Esophagus mucosa (tissue), 1 donor: ENCODE data around the gene HDAC9. TPM values are rescaled to one million over a fixed set of nuclear protein-coding genes. Genes with fewer than 3 reads are reported as not detected.
"Not testable (repeated sequence)": the region's sequence is repeated elsewhere in the genome, so short reads cannot be mapped to it uniquely, and the experiment has no call there.

Experiments
- ATAC-seq: fragments of 200-7000 bp; cut with Tn5 transposase; one replicate; pipeline ENCODE4 v1.9.1; 2020
- total RNA-seq: library from RNA; stranded (reverse); gene quantifications from one replicate; pipeline ENCODE4 v1.2.4, GENCODE V29; 2023
- donor health status: DM: yes; HTN: yes; CAD: no.

Gene HDAC9
- total RNA-seq, 1 donor from 2014 or later: 2.4 TPM

- peak; percentile 75 for ATAC-seq
Measured at GRCh38 chr7:18666107-18666728, 170.7 kb downstream of the HDAC9 start.

DNA sequence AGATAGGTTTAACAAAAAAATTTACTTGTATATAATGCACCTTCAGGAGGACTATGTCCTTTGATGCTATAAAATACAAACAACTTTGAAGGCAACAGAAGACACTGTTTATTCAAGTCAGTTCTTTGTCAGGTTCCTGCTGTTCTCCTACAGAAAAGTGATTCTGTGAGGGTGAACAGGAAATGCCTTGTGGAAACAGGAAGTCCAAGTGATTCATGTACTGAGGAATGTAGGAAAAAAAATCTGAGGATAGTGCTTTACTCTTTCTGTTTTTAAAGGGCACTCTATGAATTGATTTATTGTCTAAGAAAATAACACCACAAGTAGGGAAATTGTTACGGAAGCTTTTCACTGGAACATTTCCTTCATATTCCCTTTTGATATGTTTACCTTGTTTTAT lies 171.9 kb downstream of the HDAC9 start:
- no peak for ATAC-seq

DNA sequence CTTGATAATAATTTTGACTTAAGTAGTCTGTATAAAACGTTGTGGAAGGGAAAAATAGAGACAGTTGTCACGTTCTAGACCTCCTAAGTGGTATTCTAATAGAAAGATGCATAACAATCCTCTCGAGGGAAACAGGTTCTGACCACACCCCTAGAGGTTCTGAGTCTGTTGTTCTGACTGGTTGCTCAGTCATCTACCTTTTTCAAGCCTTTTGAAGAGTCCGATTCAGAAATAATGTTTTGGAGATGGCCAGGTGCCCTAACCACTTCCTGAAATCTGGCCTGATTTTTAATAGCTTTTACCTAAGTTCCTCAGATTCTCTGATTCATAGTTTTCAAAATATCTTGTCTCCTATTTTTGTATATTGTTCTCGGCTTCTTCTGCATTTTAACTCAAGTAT lies 175.6 kb downstream of the HDAC9 start:
- ATAC-seq: no peak

GRCh38 chr7:18675579-18675978 lies 180.0 kb downstream of the HDAC9 start:
- no peak for ATAC-seq

DNA sequence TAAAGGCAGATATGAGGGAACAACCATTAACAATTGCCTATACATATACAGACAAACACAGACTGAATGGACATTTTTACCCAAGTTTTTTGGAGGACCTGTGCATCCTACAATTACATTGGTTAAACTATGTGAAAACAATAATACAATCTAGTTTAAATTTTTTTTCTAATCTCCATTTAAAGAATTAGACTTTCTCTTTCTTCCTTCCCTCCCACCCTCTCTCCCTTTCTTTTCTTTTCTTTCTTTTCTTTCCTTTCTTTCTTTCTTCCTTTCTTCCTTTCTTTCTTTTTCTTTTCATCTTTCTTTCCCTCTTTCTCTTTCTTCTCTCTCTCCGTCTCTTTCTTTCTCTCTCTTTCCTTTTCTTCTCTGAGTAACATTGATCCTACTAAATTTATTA lies 183.7 kb downstream of the HDAC9 start:
- no peak for ATAC-seq

DNA sequence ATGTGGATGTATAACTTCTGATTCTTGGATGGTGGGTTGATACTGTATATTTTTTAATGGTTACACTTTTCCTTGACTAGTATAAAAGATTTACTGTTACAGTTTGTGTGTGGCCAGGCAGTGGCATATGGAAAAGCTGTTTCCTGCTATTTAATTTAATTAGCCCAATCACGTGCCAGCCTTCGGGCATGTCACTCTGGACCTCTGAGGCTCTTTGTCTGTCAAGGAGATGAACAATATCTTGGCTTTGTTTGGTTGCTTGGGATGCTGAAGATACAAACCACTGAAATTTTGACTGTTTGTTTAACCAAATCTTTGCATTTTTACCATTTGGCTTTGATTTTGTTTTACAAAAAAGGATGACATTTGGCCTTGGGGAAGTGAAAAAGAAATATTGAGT lies 185.0 kb downstream of the HDAC9 start:
- ATAC-seq: no peak

- ATAC-seq: no peak
Measured at GRCh38 chr7:18684916-18685315, 189.4 kb downstream of the HDAC9 start.

DNA sequence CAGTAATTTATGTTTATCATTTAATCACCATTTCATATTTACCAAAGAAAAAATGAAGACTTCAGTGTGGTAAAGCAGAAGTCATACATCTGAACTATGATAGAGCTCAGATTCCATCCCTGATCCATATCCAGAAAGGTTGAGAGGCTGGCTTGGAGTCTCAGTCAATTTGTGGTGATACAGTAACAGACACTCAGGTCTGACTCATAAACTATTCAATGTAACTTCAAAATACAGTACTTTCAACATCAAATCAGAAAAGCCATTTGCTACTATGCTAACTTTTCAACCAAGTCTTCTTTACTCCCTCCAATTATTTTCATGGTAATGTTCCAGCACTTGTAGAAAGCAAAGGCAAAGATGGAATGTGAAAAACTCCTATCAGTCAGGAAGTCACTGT lies 190.4 kb downstream of the HDAC9 start:
- ATAC-seq: no peak

DNA sequence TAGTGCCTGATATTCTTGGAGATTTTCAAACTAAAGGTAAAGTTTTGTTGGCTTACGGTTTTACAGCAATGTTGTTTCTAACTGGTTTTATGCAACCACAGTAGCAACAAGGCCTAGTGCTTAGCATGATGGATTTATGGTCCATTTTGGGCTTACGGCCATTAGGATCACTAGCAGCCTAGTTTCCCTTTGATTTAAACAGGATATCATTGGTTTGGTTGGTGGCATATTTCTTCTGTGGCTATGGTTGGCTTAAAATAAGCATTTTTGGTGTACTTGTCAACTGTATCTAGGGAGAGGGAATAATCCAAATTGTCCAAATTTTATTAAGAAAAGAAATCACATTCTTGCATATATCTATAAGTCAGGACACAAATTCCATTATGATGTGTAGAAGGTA lies 194.0 kb downstream of the HDAC9 start:
- ATAC-seq: no peak

DNA sequence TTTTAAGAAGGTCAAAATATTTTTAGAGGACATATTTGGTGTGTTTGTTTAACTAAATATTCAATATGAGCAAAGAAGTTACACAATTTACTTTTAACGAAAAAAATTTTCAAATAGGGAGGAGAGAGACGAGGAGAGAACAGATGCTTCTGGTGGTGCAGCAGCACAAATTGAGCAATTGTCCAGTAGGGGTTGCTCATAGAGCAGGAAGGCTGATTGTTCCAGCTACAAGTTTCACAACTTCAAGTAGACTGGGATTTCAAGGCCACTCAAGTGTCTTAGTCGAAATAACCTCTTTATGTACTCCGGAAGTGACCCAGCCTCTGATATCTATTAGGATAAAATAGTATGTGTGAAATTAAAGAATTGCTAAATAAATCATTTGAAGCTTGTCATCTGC lies 197.9 kb downstream of the HDAC9 start:
- ATAC-seq: peak; percentile 56

- ATAC-seq: no peak
Measured at GRCh38 chr7:18693816-18694215, 198.3 kb downstream of the HDAC9 start.

GRCh38 chr7:18694484-18694883 lies 198.9 kb downstream of the HDAC9 start:
- no peak for ATAC-seq

DNA sequence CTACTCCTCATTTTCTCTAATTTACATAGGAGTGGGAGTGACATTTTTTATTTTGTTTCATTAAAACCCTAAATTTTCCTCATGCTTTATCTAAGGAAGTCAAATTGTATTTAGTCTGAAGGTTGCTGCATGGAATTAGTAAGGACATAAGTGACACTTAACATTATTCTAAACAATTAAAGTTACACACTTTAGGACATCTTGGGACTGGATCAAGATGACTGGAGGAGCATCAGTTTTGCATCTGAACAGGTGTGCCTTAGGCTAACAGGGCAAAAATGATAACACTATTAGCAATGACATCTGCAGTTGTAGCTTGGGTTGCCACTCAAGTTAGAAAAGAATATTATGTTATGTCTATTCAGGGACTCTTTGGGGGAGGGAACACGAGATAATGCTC lies 199.4 kb downstream of the HDAC9 start:
- ATAC-seq: no peak

GRCh38 chr7:18698258-18698734 lies 202.7 kb downstream of the HDAC9 start:
- no peak for ATAC-seq

DNA sequence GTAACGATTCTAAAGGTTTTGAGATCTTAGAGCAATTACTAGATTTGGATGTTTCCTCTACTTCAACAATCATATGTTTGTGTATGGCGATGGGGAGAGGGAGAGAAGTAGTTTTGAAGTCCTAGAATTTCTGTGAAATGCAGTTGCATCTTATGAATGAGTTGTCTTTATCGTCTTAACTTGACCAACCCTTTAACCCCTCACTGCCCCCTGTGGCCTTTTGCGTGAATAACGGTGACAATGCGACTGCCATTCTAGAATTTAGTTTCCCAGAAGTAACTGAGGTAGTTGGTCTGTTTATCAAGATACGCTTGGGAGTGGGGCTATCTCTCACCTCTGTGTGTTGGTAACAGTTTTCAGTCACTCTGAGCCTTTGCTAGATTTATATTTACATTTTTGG lies 204.6 kb downstream of the HDAC9 start:
- ATAC-seq: no peak

- no peak for ATAC-seq
Measured at GRCh38 chr7:18702071-18702829, 206.7 kb downstream of the HDAC9 start.

GRCh38 chr7:18703685-18704084 lies 208.1 kb downstream of the HDAC9 start:
- ATAC-seq: no peak

DNA sequence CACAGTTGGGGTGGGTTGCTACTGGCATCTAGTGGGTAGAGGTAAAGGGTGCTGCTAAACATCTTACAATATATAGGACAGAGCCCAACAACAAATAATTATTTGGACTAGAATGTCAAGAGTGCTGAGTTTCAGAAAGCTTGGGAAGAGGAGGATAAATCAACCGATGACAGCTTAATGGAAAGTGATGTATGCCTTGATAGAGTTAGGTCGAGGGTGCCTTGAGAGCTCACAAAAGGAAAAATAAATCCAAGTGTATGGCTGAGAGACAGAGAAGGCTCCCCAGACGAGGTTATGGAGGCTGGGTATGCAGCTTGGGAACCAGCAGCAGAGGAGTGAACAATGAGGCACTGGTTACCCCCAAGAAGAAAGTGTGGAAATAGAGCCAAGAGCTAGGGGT lies 211.1 kb downstream of the HDAC9 start:
- no peak for ATAC-seq

- ATAC-seq: no peak
Measured at GRCh38 chr7:18708204-18708603, 212.7 kb downstream of the HDAC9 start.

DNA sequence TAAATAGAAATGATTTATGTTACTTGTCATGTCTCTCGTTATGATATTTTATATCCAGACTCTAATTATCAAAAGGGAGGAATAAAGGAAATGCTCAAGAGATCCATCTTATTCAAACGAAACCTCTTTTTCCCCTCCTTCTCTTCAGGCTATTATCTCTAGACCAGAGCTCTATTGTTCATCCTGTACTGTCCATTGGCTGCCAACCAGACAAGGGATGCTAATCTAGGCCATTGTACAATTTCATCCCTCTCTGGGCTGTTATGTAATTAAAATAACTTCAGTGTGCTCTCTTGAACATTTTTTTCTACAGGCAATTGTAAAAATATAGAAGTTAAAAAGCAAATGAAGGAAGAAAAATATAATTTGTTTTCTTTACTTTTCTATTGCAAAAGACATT lies 220.4 kb downstream of the HDAC9 start:
- no peak for ATAC-seq

DNA sequence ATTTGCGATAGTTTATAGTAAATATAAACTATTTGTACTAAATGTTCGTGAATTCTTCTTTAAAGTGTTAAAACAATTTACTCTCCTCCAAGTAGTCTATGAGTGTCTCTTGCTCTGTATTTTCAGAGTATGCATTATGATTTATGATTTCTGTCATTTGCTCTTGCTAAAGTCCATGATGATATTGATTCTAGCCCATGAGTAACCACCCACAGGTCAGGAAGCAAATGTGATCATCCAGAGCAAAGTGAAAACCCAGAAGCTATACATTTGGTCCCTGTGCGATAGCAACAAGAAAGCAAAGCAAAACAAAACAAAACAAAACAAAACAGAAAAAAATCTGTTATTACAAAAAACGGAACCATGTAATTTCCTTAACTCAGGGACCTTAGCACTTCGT lies 225.9 kb downstream of the HDAC9 start:
- no peak for ATAC-seq

- no peak for ATAC-seq
Measured at GRCh38 chr7:18724318-18724717, 228.8 kb downstream of the HDAC9 start.

DNA sequence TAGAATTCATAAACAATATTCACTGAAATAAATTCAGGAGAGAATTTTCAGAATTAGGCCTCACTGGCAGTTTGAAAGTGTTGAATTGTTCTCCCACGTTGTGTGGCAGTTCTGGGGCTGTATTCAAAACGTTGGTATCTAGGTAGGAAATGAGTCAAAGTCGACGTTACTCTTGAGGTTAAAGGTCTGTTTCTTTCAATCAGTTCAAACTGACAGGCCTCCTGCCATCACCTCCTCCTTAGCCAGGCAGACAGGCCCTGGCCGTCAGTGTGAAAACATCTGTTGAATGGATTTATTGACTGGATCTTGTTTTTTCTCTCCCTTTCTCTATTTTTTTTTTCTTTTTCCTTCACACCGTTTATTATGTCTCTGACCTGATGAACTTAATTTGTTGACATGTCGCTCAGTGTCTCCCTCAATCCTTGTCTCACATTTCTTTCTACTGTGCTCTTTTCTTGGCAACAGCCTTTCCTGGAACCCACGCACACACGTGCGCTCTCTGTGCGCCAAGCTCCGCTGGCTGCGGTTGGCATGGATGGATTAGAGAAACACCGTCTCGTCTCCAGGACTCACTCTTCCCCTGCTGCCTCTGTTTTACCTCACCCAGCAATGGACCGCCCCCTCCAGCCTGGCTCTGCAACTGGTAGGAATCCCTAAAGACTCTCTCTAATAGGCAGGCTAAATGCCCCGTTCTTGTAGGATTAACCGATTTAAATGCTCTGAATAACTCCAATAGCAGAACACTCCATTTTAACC lies 231.7 kb downstream of the HDAC9 start:
- no peak for ATAC-seq

GRCh38 chr7:18736012-18736411 lies 240.5 kb downstream of the HDAC9 start:
- not testable (repeated sequence) for ATAC-seq
